GM12878 (cell line): ENCODE data around the gene GFAP. TPM values are rescaled to one million over a fixed set of nuclear protein-coding genes. Genes with fewer than 3 reads are reported as not detected.

Experiments used
- ATF2 ChIP-seq: IDR thresholded peaks from 2 replicates; pipeline ENCODE4 v1.6.1; 2012; ENCODE audit warnings: low read length, inconsistent platforms
- BCL11A ChIP-seq: IDR thresholded peaks from 2 replicates; pipeline ENCODE4 v1.6.1; 2011; ENCODE audit warnings: low read depth, low read length
- BCLAF1 ChIP-seq: fragments of 450-650 bp; IDR thresholded peaks from 2 replicates; pipeline ENCODE4 v1.6.1; 2017; ENCODE audit warnings: antibody characterized with exemption, mild to moderate bottlenecking, moderate library complexity
- BMI1 ChIP-seq: fragments of 450-650 bp; IDR thresholded peaks from 2 replicates; pipeline ENCODE4 v1.6.1; 2016; ENCODE audit warnings: mild to moderate bottlenecking, moderate library complexity, borderline replicate concordance
- BRCA1 ChIP-seq: IDR thresholded peaks from 2 replicates; pipeline ENCODE4 v1.6.1; 2011; ENCODE audit warnings: low read depth, low read length, improper control_type of control experiment
- CHD4 ChIP-seq: fragments of 200-600 bp; sonication (generic); IDR thresholded peaks from 2 replicates; pipeline ENCODE4 v1.6.1; 2016; ENCODE audit warnings: mild to moderate bottlenecking
- GATAD2B ChIP-seq: fragments of 450-650 bp; conservative IDR thresholded peaks from 2 replicates; pipeline ENCODE4 v1.6.1; 2017; ENCODE audit warnings: low read depth, mild to moderate bottlenecking, moderate library complexity
- HDAC6 ChIP-seq: fragments of 200-600 bp; sonication (generic); IDR thresholded peaks from one replicate; pipeline ENCODE4 v1.8.0; 2017; ENCODE audit warnings: antibody characterized with exemption; ENCODE audit not compliant: unreplicated experiment
- KAT2A ChIP-seq: conservative IDR thresholded peaks from 2 replicates; pipeline ENCODE4 v1.6.1; 2011; ENCODE audit warnings: low read depth, low read length; ENCODE audit not compliant: control insufficient read depth
- KDM1A ChIP-seq: fragments of 200-600 bp; sonication (generic); IDR thresholded peaks from 2 replicates; pipeline ENCODE4 v1.6.1; 2016; ENCODE audit warnings: borderline replicate concordance
- RELB ChIP-seq: fragments of 450-650 bp; IDR thresholded peaks from 2 replicates; pipeline ENCODE4 v1.6.1; 2017; ENCODE audit warnings: low read depth, mild to moderate bottlenecking, moderate library complexity
- RUNX3 ChIP-seq: IDR thresholded peaks from 2 replicates; pipeline ENCODE4 v1.6.1; 2012; ENCODE audit warnings: low read length, inconsistent platforms
- TCF3 ChIP-seq: IDR thresholded peaks from 2 replicates; pipeline ENCODE4 v1.6.1; 2012; ENCODE audit warnings: low read depth, mild to moderate bottlenecking, low read length, borderline replicate concordance; ENCODE audit not compliant: insufficient read depth
- USF1 ChIP-seq: IDR thresholded peaks from 2 replicates; pipeline ENCODE4 v1.6.1; 2011; ENCODE audit warnings: borderline replicate concordance, low read depth, mild to moderate bottlenecking, moderate library complexity, mixed read lengths, low read length; ENCODE audit not compliant: insufficient read depth; ENCODE audit errors: extremely low read length
- USF2 ChIP-seq: IDR thresholded peaks from 2 replicates; pipeline ENCODE4 v1.6.1; 2011; ENCODE audit warnings: low read depth, low read length, improper control_type of control experiment, borderline replicate concordance
- YY1 ChIP-seq: IDR thresholded peaks from 2 replicates; pipeline ENCODE4 v1.6.1; 2011; ENCODE audit warnings: low read depth, mild to moderate bottlenecking, low read length
- ZNF687 ChIP-seq: fragments of 450-650 bp; IDR thresholded peaks from 2 replicates; pipeline ENCODE4 v1.6.1; 2017; ENCODE audit warnings: mild to moderate bottlenecking, moderate library complexity
- polyA plus RNA-seq, 11 experiments: library from polyadenylated mRNA; depleted of rRNA in 4 of 11; unstranded in 6 of 11; stranded (reverse) in 5 of 11; fragments of >200 nt; fragmentation: Nextera tagmentation in 4 of 11; fragmentation: Illumina TruSeq in 1 of 11; extraction: Ambion mirVana in 4 of 11; extraction: Trizol in 1 of 11; gene quantifications; 1 replicate in 1 of 11; 2 replicates in 10 of 11; pipeline versions ENCODE4 v1.2.1 to v1.2.3, GENCODE V29; 2011 to 2016; ENCODE audit warnings: inconsistent platforms in 2 of 11, missing spikeins in 2 of 11, low read depth in 1 of 11
- total RNA-seq, 4 experiments: library from RNA; depleted of rRNA in 3 of 4; stranded (reverse); fragments of >200 nt in 3 of 4; fragmentation: Illumina TruSeq in 1 of 4; extraction: Trizol in 1 of 4; gene quantifications; 2 replicates each; pipeline versions ENCODE4 v1.2.1 to v1.2.3, GENCODE V29; 2013 to 2021

GFAP gene
- total and polyA plus RNA-seq, 10 of the 15 experiments (the other 5 are each of a cell fraction or from before 2014, with no cell fraction given): 0.04 to 0.25 TPM; not detected in 8

- TF ChIP-seq USF2 (no peak), CHD4 (no peak), ZNF687 (peak; percentile 84), TCF3 (0 out of 2 replicates have a peak, but pooled peaks have one; percentile 57), BMI1 (peak; percentile 41; the same call in 1 of the 2 replicates), KAT2A (no peak), BCLAF1 (no peak), GATAD2B (peak; percentile 84), BRCA1 (peak; percentile 69), RELB (0 out of 2 replicates have a peak, but pooled peaks have one; percentile 38), KDM1A (no peak), BCL11A (no peak), YY1 (no peak), ATF2 (no peak), USF1 (no peak), HDAC6 (no peak), RUNX3 (peak; percentile 44)
Measured at GRCh38 chr17:44947461-44948314, 32.4 kb upstream of the GFAP start, which contains the start of gene KIF18B (continued).
